Measurements from ENCODE around the gene GTF3C5. TPM values are rescaled to one million over a fixed set of nuclear protein-coding genes. Genes with fewer than 3 reads are reported as not detected.

GTF3C5 gene
- total RNA-seq, 3 donors from 2014 or later = 43.8 to 74.4 (median 68.2) TPM

- no peaks in the 10 kb centered on the region for H3K36me3 ChIP-seq
- no peaks in the 10 kb centered on the region for H3K4me1 ChIP-seq
- intact Hi-C loops (cut with DNase I; ENCODE audit: low total_unique reads) = no loop called here
- no peaks in the 10 kb centered on the region for H3K27me3 ChIP-seq
- no peak for DNase-seq (ENCODE audit: low spot score in 2 of 2)
- TF ChIP-seq, protein P1, sequence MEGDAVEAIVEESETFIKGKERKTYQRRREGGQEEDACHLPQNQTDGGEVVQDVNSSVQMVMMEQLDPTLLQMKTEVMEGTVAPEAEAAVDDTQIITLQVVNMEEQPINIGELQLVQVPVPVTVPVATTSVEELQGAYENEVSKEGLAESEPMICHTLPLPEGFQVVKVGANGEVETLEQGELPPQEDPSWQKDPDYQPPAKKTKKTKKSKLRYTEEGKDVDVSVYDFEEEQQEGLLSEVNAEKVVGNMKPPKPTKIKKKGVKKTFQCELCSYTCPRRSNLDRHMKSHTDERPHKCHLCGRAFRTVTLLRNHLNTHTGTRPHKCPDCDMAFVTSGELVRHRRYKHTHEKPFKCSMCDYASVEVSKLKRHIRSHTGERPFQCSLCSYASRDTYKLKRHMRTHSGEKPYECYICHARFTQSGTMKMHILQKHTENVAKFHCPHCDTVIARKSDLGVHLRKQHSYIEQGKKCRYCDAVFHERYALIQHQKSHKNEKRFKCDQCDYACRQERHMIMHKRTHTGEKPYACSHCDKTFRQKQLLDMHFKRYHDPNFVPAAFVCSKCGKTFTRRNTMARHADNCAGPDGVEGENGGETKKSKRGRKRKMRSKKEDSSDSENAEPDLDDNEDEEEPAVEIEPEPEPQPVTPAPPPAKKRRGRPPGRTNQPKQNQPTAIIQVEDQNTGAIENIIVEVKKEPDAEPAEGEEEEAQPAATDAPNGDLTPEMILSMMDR (IDR thresholded peaks at IDR 0.05) = no peak
- no peak for TF ChIP-seq POLR2A (IDR thresholded peaks at IDR 0.05)
- no peak for TF ChIP-seq POLR2AphosphoS5 (IDR thresholded peaks at IDR 0.05)
- no peak overlapping the region for H3K4me3 ChIP-seq
- no peak overlapping the region for H3K27ac ChIP-seq
- H3K9me3 ChIP-seq = no peaks in the 10 kb centered on the region
Observed at GRCh38 chr9:133045132-133045531, 14.3 kb downstream of the GTF3C5 start.

- Histone ChIP-seq H3K36me3 (peaks cover under 1% of the 10 kb centered on the region), H3K9me3 (no peaks in the 10 kb centered on the region), H3K27me3 (no peaks in the 10 kb centered on the region), H3K4me3 (no peak overlapping the region), H3K27ac (no peak overlapping the region), H3K4me1 (no peaks in the 10 kb centered on the region)
- intact Hi-C loops (cut with DNase I; ENCODE audit: low total_unique reads) = no loop called here
- TF ChIP-seq, protein P1 (IDR thresholded peaks at IDR 0.05) = no peak
- TF ChIP-seq POLR2A (IDR thresholded peaks at IDR 0.05) (no peak), POLR2AphosphoS5 (IDR thresholded peaks at IDR 0.05) (no peak)
- DNase-seq (ENCODE audit: low spot score in 2 of 2) = no peak
Observed at GRCh38 chr9:133046196-133046899, 15.6 kb downstream of the GTF3C5 start.

GRCh38 chr9:133046900-133047295 lies 16.1 kb downstream of the GTF3C5 start:
- intact Hi-C loops (cut with DNase I; ENCODE audit: low total_unique reads) = no loop called here
- H3K27ac ChIP-seq = no peak overlapping the region
- H3K27me3 ChIP-seq = no peaks in the 10 kb centered on the region
- TF ChIP-seq, protein P1 (IDR thresholded peaks at IDR 0.05) = no peak
- TF ChIP-seq POLR2AphosphoS5 (IDR thresholded peaks at IDR 0.05) (no peak), POLR2A (IDR thresholded peaks at IDR 0.05) (no peak)
- H3K9me3 ChIP-seq = no peaks in the 10 kb centered on the region
- H3K36me3 ChIP-seq = peaks cover 5% of the 10 kb centered on the region
- DNase-seq (ENCODE audit: low spot score in 2 of 2) = no peak
- H3K4me1 ChIP-seq = no peaks in the 10 kb centered on the region
- H3K4me3 ChIP-seq = no peak overlapping the region

DNA sequence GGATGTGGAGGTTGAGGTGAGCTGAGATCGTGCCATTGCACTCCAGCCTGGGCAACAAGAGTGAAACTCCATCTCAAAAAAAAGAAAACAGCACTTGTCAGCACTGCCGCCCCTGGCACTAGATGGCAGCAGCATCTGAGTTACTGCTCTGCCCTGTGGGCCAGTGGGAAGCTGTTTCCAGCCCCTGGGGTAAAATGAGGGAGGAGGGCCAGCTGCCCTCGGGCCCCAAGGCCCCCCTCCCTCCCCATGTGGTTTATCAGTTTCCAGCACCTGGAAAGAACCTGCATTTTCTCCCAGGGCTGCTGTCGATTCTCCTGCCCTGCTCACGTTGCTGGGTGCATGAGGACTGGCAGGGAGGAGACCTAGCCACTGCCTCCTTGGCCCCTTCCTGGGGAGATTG lies 17.8 kb downstream of the GTF3C5 start:
- Histone ChIP-seq H3K4me1 (no peaks in the 10 kb centered on the region), H3K36me3 (peaks cover 5% of the 10 kb centered on the region), H3K4me3 (no peak overlapping the region), H3K9me3 (no peaks in the 10 kb centered on the region), H3K27me3 (no peaks in the 10 kb centered on the region), H3K27ac (no peak overlapping the region)
- no peak for DNase-seq (ENCODE audit: low spot score in 2 of 2)
- TF ChIP-seq, protein P1 (IDR thresholded peaks at IDR 0.05) = no peak
- no peak for TF ChIP-seq POLR2AphosphoS5 (IDR thresholded peaks at IDR 0.05)
- no peak for TF ChIP-seq POLR2A (IDR thresholded peaks at IDR 0.05)
- intact Hi-C loops (cut with DNase I; ENCODE audit: low total_unique reads) = no loop called here

- no peak overlapping the region for H3K4me3 ChIP-seq
- intact Hi-C loops (cut with DNase I; ENCODE audit: low total_unique reads) = no loop called here
- DNase-seq (ENCODE audit: low spot score in 2 of 2) = no peak
- no peak overlapping the region for H3K27ac ChIP-seq
- H3K36me3 ChIP-seq = peaks cover 5% of the 10 kb centered on the region
- no peaks in the 10 kb centered on the region for H3K27me3 ChIP-seq
- TF ChIP-seq, protein P1 (IDR thresholded peaks at IDR 0.05) = no peak
- no peak for TF ChIP-seq POLR2A (IDR thresholded peaks at IDR 0.05)
- no peak for TF ChIP-seq POLR2AphosphoS5 (IDR thresholded peaks at IDR 0.05)
- H3K9me3 ChIP-seq = no peaks in the 10 kb centered on the region
- no peaks in the 10 kb centered on the region for H3K4me1 ChIP-seq
Observed at GRCh38 chr9:133049043-133049442, 18.2 kb downstream of the GTF3C5 start.
